Chondrocyte (in vitro differentiated cells): ENCODE data around the gene REELD1. TPM values are rescaled to one million over a fixed set of nuclear protein-coding genes. Genes with fewer than 3 reads are reported as not detected.

Experiments used
- DNase-seq: peaks from one replicate; pipeline ENCODE4 v3.0.0; 2021; ENCODE audit warnings: mixed read lengths, low spot score
- H3K27ac Mint-ChIP-seq: one replicate; pipeline ENCODE4 v1.8.0; 2021; ENCODE audit warnings: mild to moderate bottlenecking, moderate library complexity, mixed read lengths; ENCODE audit not compliant: unreplicated experiment
- H3K27me3 Mint-ChIP-seq: 2 replicates; pipeline ENCODE4 v1.8.0; 2021; ENCODE audit warnings: low read depth, mixed read lengths
- H3K36me3 Mint-ChIP-seq: 2 replicates; pipeline ENCODE4 v1.8.0; 2021; ENCODE audit warnings: low read depth, mixed read lengths
- H3K4me1 Mint-ChIP-seq: 2 replicates; pipeline ENCODE4 v1.8.0; 2021; ENCODE audit warnings: low read depth, mild to moderate bottlenecking, mixed read lengths
- H3K4me3 Mint-ChIP-seq: one replicate; pipeline ENCODE4 v1.8.0; 2021; ENCODE audit warnings: mild to moderate bottlenecking, moderate library complexity, mixed read lengths; ENCODE audit not compliant: unreplicated experiment
- H3K9me3 Mint-ChIP-seq: 2 replicates; pipeline ENCODE4 v1.8.0; 2021; ENCODE audit warnings: low read depth, mixed read lengths
- CTCF ChIP-seq: fragments of 200-600 bp; sonication (generic); IDR thresholded peaks from 2 replicates; pipeline ENCODE4 v1.5.0; 2021; ENCODE audit warnings: antibody characterized with exemption, mild to moderate bottlenecking, moderate library complexity
- total RNA-seq: library from RNA; stranded (reverse); gene quantifications from 3 replicates; pipeline ENCODE4 v1.2.1, GENCODE V29; 2021

Gene REELD1
- total RNA-seq, 1 donor from 2014 or later: not detected

- no peaks in the 10 kb centered on the region for H3K27me3 Mint-ChIP-seq
- no peak overlapping the region for H3K27ac Mint-ChIP-seq
- peaks cover 4% of the 10 kb centered on the region for H3K36me3 Mint-ChIP-seq
- TF ChIP-seq CTCF: no peak
- H3K4me1 Mint-ChIP-seq: no peaks in the 10 kb centered on the region
- no peak for DNase-seq
- no peak overlapping the region for H3K4me3 Mint-ChIP-seq
- no peaks in the 10 kb centered on the region for H3K9me3 Mint-ChIP-seq
These were observed 53.5 kb downstream of the REELD1 start for GRCh38 chr4:146267826-146268225.

GRCh38 chr4:146269228-146269653, 54.9 kb downstream of the REELD1 start:
- peaks cover 4% of the 10 kb centered on the region for H3K36me3 Mint-ChIP-seq
- no peaks in the 10 kb centered on the region for H3K9me3 Mint-ChIP-seq
- no peak overlapping the region for H3K27ac Mint-ChIP-seq
- H3K4me3 Mint-ChIP-seq: no peak overlapping the region
- H3K4me1 Mint-ChIP-seq: no peaks in the 10 kb centered on the region
- DNase-seq: no peak
- TF ChIP-seq CTCF: no peak
- no peaks in the 10 kb centered on the region for H3K27me3 Mint-ChIP-seq

GRCh38 chr4:146271466-146271865, 57.1 kb downstream of the REELD1 start:
- TF ChIP-seq CTCF: no peak
- H3K4me3 Mint-ChIP-seq: no peak overlapping the region
- peaks cover 4% of the 10 kb centered on the region for H3K36me3 Mint-ChIP-seq
- H3K9me3 Mint-ChIP-seq: no peaks in the 10 kb centered on the region
- DNase-seq: no peak
- no peak overlapping the region for H3K27ac Mint-ChIP-seq
- H3K4me1 Mint-ChIP-seq: no peaks in the 10 kb centered on the region
- no peaks in the 10 kb centered on the region for H3K27me3 Mint-ChIP-seq

DNA sequence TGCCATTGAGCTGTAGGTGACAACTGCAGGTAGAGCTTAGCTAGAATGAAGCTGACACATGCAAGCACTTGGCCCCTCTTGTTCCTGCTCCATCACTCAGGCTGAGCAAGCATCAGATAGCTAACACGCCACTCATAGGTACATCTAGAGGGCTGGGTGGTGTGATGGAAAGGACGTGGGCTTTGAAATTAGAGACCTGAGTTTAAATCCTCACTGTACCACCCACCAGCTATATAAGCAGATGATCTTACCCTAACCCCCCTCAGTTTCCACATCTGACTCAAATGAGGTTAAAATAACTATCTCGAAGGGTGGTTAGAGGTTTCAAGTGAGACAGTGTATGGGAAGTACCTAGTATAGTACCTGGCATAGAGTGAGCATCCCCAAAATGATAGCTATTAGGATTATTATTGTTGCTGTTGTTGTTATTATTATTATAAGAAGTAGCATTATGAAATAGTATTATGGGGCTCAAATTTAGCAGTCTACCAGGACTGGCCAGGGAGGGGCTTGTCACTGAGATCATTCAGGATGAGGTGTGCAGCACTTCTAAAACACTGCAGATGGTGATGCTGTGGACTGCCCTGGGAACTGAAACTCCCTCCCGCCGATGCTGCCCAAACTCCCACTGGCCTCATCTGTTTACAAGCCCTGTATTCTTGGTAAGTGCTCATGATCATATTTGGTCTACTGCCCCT, 59.0 kb downstream of the REELD1 start:
- peaks cover 7% of the 10 kb centered on the region for H3K36me3 Mint-ChIP-seq
- H3K4me1 Mint-ChIP-seq: no peaks in the 10 kb centered on the region
- no peak for TF ChIP-seq CTCF
- H3K27ac Mint-ChIP-seq: no peak overlapping the region
- DNase-seq: no peak
- no peaks in the 10 kb centered on the region for H3K9me3 Mint-ChIP-seq
- H3K27me3 Mint-ChIP-seq: no peaks in the 10 kb centered on the region
- no peak overlapping the region for H3K4me3 Mint-ChIP-seq

DNA sequence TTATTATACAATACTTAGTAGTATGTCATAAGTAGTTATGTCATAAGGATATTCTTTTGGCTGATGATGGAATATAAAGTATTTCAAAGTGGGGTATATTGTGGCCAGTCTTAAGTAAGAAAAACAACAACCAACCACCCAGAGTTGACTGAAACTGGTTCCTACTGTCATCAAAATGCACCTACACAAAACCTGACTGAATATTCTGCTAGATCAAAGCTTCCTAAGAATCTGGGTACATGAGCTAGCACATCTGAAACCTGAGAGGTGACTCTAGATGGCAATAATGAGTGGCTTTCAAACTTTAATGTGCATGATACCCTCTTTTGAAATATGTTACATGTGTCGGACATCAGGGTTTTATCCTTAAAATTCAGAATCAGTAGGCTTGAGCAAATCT, 60.4 kb downstream of the REELD1 start:
- no peak overlapping the region for H3K4me3 Mint-ChIP-seq
- no peak for DNase-seq
- H3K36me3 Mint-ChIP-seq: peaks cover 9% of the 10 kb centered on the region
- H3K27me3 Mint-ChIP-seq: no peaks in the 10 kb centered on the region
- peaks cover 4% of the 10 kb centered on the region for H3K4me1 Mint-ChIP-seq
- no peaks in the 10 kb centered on the region for H3K9me3 Mint-ChIP-seq
- H3K27ac Mint-ChIP-seq: no peak overlapping the region
- no peak for TF ChIP-seq CTCF
